Endometrial microvascular endothelial cells (primary cell): ENCODE data around the gene PRSS36. TPM values are rescaled to one million over a fixed set of nuclear protein-coding genes. Genes with fewer than 3 reads are reported as not detected.

Experiments
- total RNA-seq: library from RNA; depleted of rRNA; stranded (reverse); fragments of >200 nt; gene quantifications from one replicate; pipeline ENCODE4 v1.2.3, GENCODE V29; 2015; ENCODE audit errors: inconsistent ontology term

Gene PRSS36
- total RNA-seq, 1 donor from 2014 or later, result not detected

Other genes with a start within 250 kb of the PRSS36 start
- 23.1 TPM for gene FBXL19, start 226.5 kb downstream of the PRSS36 start, total RNA-seq
- 13.4 TPM for gene ORAI3, start 201.0 kb downstream of the PRSS36 start, total RNA-seq
- gene SETD1A, start 192.3 kb downstream of the PRSS36 start, total RNA-seq, result 5.0 TPM
- 6.0 TPM for gene HSD3B7, start 164.9 kb downstream of the PRSS36 start, total RNA-seq
- not detected for gene STX1B, start 139.4 kb downstream of the PRSS36 start, total RNA-seq
- gene STX4, start 116.5 kb downstream of the PRSS36 start, total RNA-seq, result 35.9 TPM
- 16.5 TPM for gene ZNF668, start 75.8 kb downstream of the PRSS36 start, total RNA-seq
- gene ZNF646, start 75.6 kb downstream of the PRSS36 start, total RNA-seq, result 7.2 TPM
- gene PRSS53, start 61.1 kb downstream of the PRSS36 start, total RNA-seq, result 0.19 TPM
- gene VKORC1, start 55.3 kb downstream of the PRSS36 start, total RNA-seq, result 179 TPM
- 88.6 TPM for gene BCKDK, start 41.7 kb downstream of the PRSS36 start, total RNA-seq
- 30.1 TPM for gene KAT8, start 32.4 kb downstream of the PRSS36 start, total RNA-seq
- gene PRSS8, start 14.3 kb downstream of the PRSS36 start, total RNA-seq, result not detected
- gene FUS, start 30.1 kb upstream of the PRSS36 start, total RNA-seq, result 79.0 TPM
- gene PYCARD, start 52.7 kb upstream of the PRSS36 start, total RNA-seq, result 21.2 TPM
- not detected for gene TRIM72, start 64.1 kb upstream of the PRSS36 start, total RNA-seq
- not detected for gene PYDC1, start 67.1 kb upstream of the PRSS36 start, total RNA-seq
- gene ITGAM, start 109.9 kb upstream of the PRSS36 start, total RNA-seq, result not detected
- 2.8 TPM for gene ITGAX, start 205.1 kb upstream of the PRSS36 start, total RNA-seq
- gene ITGAD, start 243.3 kb upstream of the PRSS36 start, total RNA-seq, result not detected